ENCODE data around the gene TEX54. TPM values are rescaled to one million over a fixed set of nuclear protein-coding genes. Genes with fewer than 3 reads are reported as not detected.

The TEX54 gene
- total and polyA plus RNA-seq, 2 of the 13 experiments (the other 11 are each of a cell fraction or from before 2014, with no cell fraction given) = not detected

DNA sequence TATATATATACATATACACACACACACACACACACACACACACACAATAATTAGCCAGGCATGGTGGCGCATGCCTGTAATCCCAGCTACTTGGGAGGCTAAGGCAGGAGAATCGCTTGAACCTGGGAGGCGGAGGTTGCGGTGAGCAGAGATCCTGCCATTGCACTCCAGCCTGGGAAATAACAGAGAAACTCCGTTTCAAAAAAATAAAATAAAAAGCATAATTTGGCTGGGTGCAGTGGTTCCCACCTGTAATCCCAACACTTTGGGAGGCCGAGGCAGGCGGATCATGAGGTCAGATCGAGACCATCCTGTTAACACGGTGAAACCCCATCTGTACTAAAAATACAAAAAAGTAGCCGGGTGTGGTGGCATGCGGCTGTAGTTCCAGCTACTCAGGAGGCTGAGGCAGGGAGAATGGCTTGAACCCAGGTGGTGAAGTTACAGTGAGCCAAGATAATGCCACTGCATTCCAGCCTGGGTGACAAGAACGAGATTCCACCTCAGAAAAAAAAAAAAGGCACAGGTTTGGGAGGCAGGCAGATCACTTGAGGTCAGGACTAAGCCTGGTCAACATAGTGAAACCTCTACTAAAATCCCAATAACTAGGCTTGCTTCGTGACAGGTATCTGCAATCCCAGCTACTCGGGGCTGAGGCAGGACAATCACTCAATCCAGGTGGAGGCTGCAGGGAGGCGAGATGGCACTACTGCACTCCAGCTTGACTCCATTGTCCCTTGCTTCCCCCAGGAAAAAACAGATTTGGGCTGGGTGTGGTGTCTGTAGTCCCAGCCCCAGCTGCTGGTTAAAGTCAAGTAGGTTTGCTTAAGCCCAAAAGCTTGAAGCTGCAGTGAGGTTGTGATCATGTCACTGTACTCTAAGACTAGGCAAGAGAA, 18.5 kb upstream of the TEX54 start (continued):
- TF ChIP-seq, protein P1, sequence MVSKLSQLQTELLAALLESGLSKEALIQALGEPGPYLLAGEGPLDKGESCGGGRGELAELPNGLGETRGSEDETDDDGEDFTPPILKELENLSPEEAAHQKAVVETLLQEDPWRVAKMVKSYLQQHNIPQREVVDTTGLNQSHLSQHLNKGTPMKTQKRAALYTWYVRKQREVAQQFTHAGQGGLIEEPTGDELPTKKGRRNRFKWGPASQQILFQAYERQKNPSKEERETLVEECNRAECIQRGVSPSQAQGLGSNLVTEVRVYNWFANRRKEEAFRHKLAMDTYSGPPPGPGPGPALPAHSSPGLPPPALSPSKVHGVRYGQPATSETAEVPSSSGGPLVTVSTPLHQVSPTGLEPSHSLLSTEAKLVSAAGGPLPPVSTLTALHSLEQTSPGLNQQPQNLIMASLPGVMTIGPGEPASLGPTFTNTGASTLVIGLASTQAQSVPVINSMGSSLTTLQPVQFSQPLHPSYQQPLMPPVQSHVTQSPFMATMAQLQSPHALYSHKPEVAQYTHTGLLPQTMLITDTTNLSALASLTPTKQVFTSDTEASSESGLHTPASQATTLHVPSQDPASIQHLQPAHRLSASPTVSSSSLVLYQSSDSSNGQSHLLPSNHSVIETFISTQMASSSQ (IDR thresholded peaks at IDR 0.05; ENCODE audit: low read depth) = no peak
- TF ChIP-seq, protein P1 (CRISPR knock-in tag; IDR thresholded peaks at IDR 0.05; ENCODE audit: borderline replicate concordance) = no peak
- no peak for TF ChIP-seq ZNF451 (CRISPR knock-in tag; IDR thresholded peaks at IDR 0.05)
- TF ChIP-seq SRF (IDR thresholded peaks at IDR 0.05; ENCODE audit: low read depth, low read length) = no peak
- no peak for TF ChIP-seq SRSF1 (optimal IDR thresholded peaks at IDR 0.05; ENCODE audit: low read depth, low read length)
- no peak for TF ChIP-seq ZNF34 (CRISPR knock-in tag; IDR thresholded peaks at IDR 0.05; ENCODE audit: borderline replicate concordance)
- TF ChIP-seq HMGA1 (CRISPR knock-in tag; conservative IDR thresholded peaks at IDR 0.05) = no peak

- Histone ChIP-seq H3K4me2 (ENCODE audit: low read depth, low read length) (no peak overlapping the region), H3K27ac (ENCODE audit: extremely low read length, insufficient read depth, low read length) (no peak overlapping the region), H3K9ac (ENCODE audit: insufficient read depth, low read depth, low read length) (no peak overlapping the region), H3K4me3 (replicated peaks in 1 of 3; ENCODE audit: insufficient read depth in 1 of 3, low read depth in 2 of 3, low read length in 3 of 3) (no peak overlapping the region), H3K79me2 (ENCODE audit: insufficient read depth, low read length) (peaks cover 2% of the 10 kb centered on the region), H3K4me1 (ENCODE audit: insufficient read depth, low read length) (peaks cover 60% of the 10 kb centered on the region), H3K9me3 (ENCODE audit: low read length) (no peaks in the 10 kb centered on the region), H3K36me3 (replicated peaks in 1 of 2; ENCODE audit: control insufficient read depth in 1 of 2, insufficient read depth in 2 of 2, low read length in 2 of 2) (peaks cover 5 to 11% of the 10 kb centered on the region in 2 experiments), H4K20me1 (ENCODE audit: insufficient read depth, low read length) (peaks cover 12% of the 10 kb centered on the region), H3K27me3 (ENCODE audit: control insufficient read depth in 1 of 2, insufficient read depth in 2 of 2, low read length in 2 of 2) (no peaks in the 10 kb centered on the region), H2AFZ (ENCODE audit: low read length) (no peak overlapping the region)
- BruUV-seq (replicated peaks) = no TSS peak
- FAIRE-seq = no peak
- TF ChIP-seq ZNF121 (CRISPR knock-in tag; IDR thresholded peaks at IDR 0.05) (peak; percentile 63; the same call in 1 of the 2 replicates), GLI4 (CRISPR knock-in tag; IDR thresholded peaks at IDR 0.05; ENCODE audit: borderline replicate concordance) (no peak)
- no peak for DNase-seq (ENCODE audit: low spot score)
- in situ Hi-C loops (cut with HindIII; ENCODE audit: extremely low pct_ligation_motif_present, low pct_unique_long_range_greater_than_20kb) (no loop called here), intact Hi-C loops (cut with micrococcal nuclease; ENCODE audit: unreplicated experiment) (no loop called here)
- 61% methylated on average over 1 of the region's 1 CpG for whole genome bisulfite sequencing (ENCODE audit: low lambda C conversion rate)
- CTCF ChIA-PET (ENCODE audit: low intra/inter-chr PET ratio, low total read pairs) = no interaction called here
- POLR2A ChIA-PET = interaction anchor here (1.3 kb wide), 1 partner anchor 9 kb away, joined by 3 read pairs; no protein-coding TSS in a partner anchor
- 0 out of 3 replicates have a peak, but pooled peaks have one; percentile 3 for ATAC-seq
Measured at GRCh38 chr11:62847767-62848314, 15.2 kb upstream of the TEX54 start.
